Left ventricle myocardium inferior (tissue), 1 donor: ENCODE data around the gene DPF3. TPM values are rescaled to one million over a fixed set of nuclear protein-coding genes. Genes with fewer than 3 reads are reported as not detected.

Experiments
- DNase-seq: peaks from one replicate; pipeline ENCODE4 v3.0.0-alpha.2; 2020
- H3K27ac ChIP-seq: fragments of 200-600 bp; replicated peaks from 2 replicates; pipeline ENCODE4 v1.8.0; 2021
- H3K27me3 ChIP-seq: fragments of 200-600 bp; 2 replicates; pipeline ENCODE4 v1.8.0; 2021; ENCODE audit warnings: low read depth
- H3K36me3 ChIP-seq: fragments of 200-600 bp; 2 replicates; pipeline ENCODE4 v1.8.0; 2021
- H3K4me1 ChIP-seq: fragments of 200-600 bp; 2 replicates; pipeline ENCODE4 v1.8.0; 2021
- H3K4me3 ChIP-seq: fragments of 200-600 bp; 2 replicates; pipeline ENCODE4 v1.8.0; 2021; ENCODE audit warnings: mild to moderate bottlenecking, moderate library complexity
- H3K9me3 ChIP-seq: fragments of 200-600 bp; replicated peaks from 2 replicates; pipeline ENCODE4 v1.8.0; 2021
- CTCF ChIP-seq: fragments of 200-600 bp; IDR thresholded peaks from 2 replicates; pipeline ENCODE4 v1.8.0; 2021; ENCODE audit warnings: antibody characterized with exemption, mild to moderate bottlenecking, borderline replicate concordance
- intact Hi-C: fragments of 100-400 bp; cut with micrococcal nuclease; formaldehyde crosslinking; loops from one replicate; pipeline ENCODE4 v1.11.0; 2022
- total RNA-seq: library from RNA; stranded (reverse); fragmentation: NEBNext Ultra II Directional; extraction: Animal tissue kit (Norgen Biotek cat#: 25700); gene quantifications from one replicate; pipeline ENCODE4 v1.2.1, GENCODE V29; 2021
- donor health status: DM: no; HTN: yes; CAD: no; lungs with severe emphysema.

DPF3 gene
- total RNA-seq, 1 donor from 2014 or later, result 37.7 TPM

DNA sequence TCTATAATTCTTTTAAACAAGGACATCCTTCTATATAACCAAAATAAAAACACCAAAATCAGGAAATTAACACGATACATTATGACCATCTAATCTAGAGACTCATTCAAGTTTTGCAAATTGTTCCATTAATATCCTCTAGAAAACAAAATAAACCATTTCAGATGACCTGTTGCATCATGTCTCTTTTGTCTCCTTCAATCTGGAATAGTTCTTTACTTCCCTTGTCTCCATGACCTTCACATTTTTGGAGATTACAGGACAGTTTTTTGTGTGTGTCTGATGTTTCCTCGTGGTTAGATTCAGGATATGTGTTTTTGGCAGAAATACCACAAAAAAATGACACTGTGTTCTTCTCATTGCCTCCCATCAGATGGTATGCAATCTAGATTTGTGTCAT is 19.9 kb upstream of the DPF3 start:
- no peak for TF ChIP-seq CTCF
- H3K27ac ChIP-seq, result no peak overlapping the region
- H3K9me3 ChIP-seq, result no peaks in the 10 kb centered on the region
- no peak overlapping the region for H3K4me3 ChIP-seq
- peaks cover 5% of the 10 kb centered on the region for H3K4me1 ChIP-seq
- no peaks in the 10 kb centered on the region for H3K36me3 ChIP-seq
- DNase-seq, result no peak
- intact Hi-C loops, result no loop called here
- no peaks in the 10 kb centered on the region for H3K27me3 ChIP-seq

DNA sequence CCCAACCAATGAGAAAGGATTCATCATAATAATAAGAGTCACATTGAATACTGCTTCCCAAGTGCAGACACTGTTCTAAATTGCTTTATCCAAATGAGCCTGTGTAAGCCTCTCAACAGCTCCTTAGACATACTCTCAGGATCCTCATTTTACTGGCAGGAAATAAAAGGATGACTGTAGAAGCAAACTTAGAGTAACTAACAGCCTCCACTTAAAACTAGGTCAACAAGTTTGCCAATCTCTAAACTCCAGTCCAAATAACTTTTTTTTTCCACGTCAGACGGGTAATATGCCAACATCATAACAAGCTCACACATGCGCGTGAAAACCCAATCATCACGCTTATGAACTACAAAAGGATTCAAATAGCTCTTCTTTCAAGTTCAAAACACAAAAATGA is 15.3 kb upstream of the DPF3 start:
- intact Hi-C loops, result no loop called here

DNA sequence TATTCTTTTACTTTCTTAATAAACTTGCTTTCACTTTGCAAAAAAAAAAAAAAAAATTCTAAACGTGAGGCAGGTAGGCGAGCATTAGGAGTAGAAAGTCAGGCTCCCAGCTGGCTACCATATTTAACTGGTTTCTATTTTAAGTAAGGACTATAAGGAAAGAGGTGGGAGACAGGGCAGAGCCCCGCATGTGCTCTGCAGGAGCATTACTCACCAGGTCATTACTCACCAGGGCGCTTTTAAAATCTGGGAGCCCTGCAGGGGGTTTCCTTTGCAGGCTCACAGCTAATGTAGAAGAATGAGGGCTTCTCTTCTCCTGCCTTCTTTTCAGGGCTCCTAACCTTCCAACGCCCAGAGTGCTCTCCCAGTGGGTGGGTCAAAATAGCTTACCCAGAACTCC is 14.0 kb upstream of the DPF3 start:
- DNase-seq, result no peak
- no peak for TF ChIP-seq CTCF
- H3K27ac ChIP-seq, result peak overlapping the region; percentile 58
- H3K9me3 ChIP-seq, result no peaks in the 10 kb centered on the region
- H3K36me3 ChIP-seq, result no peaks in the 10 kb centered on the region
- peak overlapping the region; percentile 16 for H3K4me3 ChIP-seq
- peaks cover 34% of the 10 kb centered on the region for H3K4me1 ChIP-seq
- H3K27me3 ChIP-seq, result no peaks in the 10 kb centered on the region
- intact Hi-C loops, result no loop called here

More for the DNA sequence above, 15.3 kb upstream of the DPF3 start:
- DNase-seq, result no peak
- TF ChIP-seq CTCF, result no peak
- Histone ChIP-seq H3K4me1 (peaks cover 34% of the 10 kb centered on the region), H3K9me3 (no peaks in the 10 kb centered on the region), H3K27me3 (no peaks in the 10 kb centered on the region), H3K27ac (no peak overlapping the region), H3K4me3 (no peak overlapping the region), H3K36me3 (no peaks in the 10 kb centered on the region)

DNA sequence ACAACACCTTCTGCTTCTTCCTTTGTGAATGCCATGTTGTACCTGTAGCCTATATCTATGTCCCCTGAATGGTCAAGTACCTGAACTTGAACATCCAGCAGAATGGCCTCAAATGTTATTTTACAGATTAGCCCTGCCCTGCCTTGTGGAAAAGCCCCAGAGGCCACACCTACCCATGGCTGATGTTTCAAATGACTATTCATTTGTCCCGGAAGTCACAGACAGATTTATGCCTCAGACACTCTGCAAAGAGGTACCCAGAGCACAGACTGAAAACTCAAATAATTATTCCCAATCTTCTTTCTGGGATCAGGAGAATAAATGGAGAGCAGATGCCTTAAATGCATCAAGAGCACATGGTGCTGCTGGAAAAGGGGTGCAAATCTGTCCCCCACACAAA is 13.0 kb upstream of the DPF3 start:
- intact Hi-C loops, result no loop called here
- Histone ChIP-seq H3K27me3 (no peaks in the 10 kb centered on the region), H3K9me3 (no peaks in the 10 kb centered on the region), H3K27ac (peak overlapping the region; percentile 58), H3K4me1 (peaks cover 34% of the 10 kb centered on the region), H3K4me3 (no peak overlapping the region), H3K36me3 (no peaks in the 10 kb centered on the region)
- no peak for DNase-seq
- no peak for TF ChIP-seq CTCF

DNA sequence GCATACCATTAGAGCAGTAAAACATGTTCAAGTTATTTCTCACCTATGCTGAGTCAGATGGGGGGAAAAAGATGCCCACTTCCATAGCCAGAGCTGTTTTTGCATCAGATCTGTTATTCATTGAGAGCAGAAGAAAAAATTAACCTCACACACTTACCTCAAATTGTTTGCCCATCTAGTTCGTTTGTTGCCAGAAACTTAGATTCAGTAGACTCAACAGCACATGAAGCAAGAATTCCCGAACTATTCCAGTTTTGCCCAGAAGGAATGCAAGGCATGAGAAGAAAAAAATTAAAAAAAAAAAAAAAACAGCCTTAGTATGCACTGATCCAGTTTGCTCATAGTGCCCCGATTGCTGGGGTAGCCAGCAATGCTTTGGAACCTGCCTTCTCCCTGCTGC is 12.4 kb upstream of the DPF3 start:
- peaks cover 40% of the 10 kb centered on the region for H3K4me1 ChIP-seq
- no peak for DNase-seq
- H3K27ac ChIP-seq, result no peak overlapping the region
- no peaks in the 10 kb centered on the region for H3K9me3 ChIP-seq
- H3K27me3 ChIP-seq, result no peaks in the 10 kb centered on the region
- no peaks in the 10 kb centered on the region for H3K36me3 ChIP-seq
- intact Hi-C loops, result no loop called here
- no peak overlapping the region for H3K4me3 ChIP-seq
- no peak for TF ChIP-seq CTCF
